BE2C (cell line): Measurements from ENCODE around the gene THSD7B.

ENCODE experiments used
- DNase-seq: peaks from one replicate; pipeline ENCODE4 v3.0.0-alpha.2; 2020
- H3K27me3 ChIP-seq: fragments of 250-450 bp; sonication (Bioruptor Pico); 2 replicates; pipeline ENCODE4 v1.5.1; 2020; ENCODE audit warnings: mild to moderate bottlenecking
- H3K36me3 ChIP-seq: fragments of 250-450 bp; sonication (Bioruptor Pico); 2 replicates; pipeline ENCODE4 v1.5.1; 2020; ENCODE audit warnings: mild to moderate bottlenecking
- H3K4me1 ChIP-seq: fragments of 250-450 bp; sonication (Bioruptor Pico); 2 replicates; pipeline ENCODE4 v1.5.1; 2020
- H3K4me3 ChIP-seq: 2 replicates; pipeline ENCODE4 v1.5.1; 2011; ENCODE audit warnings: low read depth, low read length
- H3K9me3 ChIP-seq: fragments of 250-450 bp; sonication (Bioruptor Pico); 2 replicates; pipeline ENCODE4 v1.5.1; 2020
- TF ChIP-seq, protein P1 (sequence below): IDR thresholded peaks from 2 replicates; pipeline ENCODE4 v1.5.1; 2012; ENCODE audit warnings: mild to moderate bottlenecking, low read depth, low read length

THSD7B gene

DNA sequence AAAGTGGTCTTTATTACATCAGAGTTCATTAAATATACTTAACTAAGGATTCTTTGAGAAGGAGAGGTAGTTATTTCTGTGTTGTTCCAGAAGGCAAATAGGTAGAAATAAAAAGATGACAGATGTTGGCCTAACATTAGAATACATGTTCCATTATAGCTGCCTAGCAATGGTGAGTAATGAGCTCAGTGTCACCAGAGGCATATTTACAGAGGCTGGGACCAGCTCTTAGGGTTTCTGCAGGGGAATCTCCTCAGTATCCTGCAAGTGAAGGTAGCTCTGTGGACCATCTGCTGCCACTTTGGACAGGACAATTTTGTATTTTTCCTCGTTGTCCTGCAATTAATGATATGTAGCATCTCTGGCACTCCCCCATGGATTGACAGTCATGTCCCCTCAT, 416.0 kb downstream of the THSD7B start:
- H3K27me3 ChIP-seq: no peaks in the 10 kb centered on the region
- no peak for DNase-seq
- H3K36me3 ChIP-seq: no peaks in the 10 kb centered on the region
- no peak overlapping the region for H3K4me3 ChIP-seq
- no peaks in the 10 kb centered on the region for H3K4me1 ChIP-seq
- no peaks in the 10 kb centered on the region for H3K9me3 ChIP-seq
- TF ChIP-seq, protein P1, sequence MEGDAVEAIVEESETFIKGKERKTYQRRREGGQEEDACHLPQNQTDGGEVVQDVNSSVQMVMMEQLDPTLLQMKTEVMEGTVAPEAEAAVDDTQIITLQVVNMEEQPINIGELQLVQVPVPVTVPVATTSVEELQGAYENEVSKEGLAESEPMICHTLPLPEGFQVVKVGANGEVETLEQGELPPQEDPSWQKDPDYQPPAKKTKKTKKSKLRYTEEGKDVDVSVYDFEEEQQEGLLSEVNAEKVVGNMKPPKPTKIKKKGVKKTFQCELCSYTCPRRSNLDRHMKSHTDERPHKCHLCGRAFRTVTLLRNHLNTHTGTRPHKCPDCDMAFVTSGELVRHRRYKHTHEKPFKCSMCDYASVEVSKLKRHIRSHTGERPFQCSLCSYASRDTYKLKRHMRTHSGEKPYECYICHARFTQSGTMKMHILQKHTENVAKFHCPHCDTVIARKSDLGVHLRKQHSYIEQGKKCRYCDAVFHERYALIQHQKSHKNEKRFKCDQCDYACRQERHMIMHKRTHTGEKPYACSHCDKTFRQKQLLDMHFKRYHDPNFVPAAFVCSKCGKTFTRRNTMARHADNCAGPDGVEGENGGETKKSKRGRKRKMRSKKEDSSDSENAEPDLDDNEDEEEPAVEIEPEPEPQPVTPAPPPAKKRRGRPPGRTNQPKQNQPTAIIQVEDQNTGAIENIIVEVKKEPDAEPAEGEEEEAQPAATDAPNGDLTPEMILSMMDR: no peak

DNA sequence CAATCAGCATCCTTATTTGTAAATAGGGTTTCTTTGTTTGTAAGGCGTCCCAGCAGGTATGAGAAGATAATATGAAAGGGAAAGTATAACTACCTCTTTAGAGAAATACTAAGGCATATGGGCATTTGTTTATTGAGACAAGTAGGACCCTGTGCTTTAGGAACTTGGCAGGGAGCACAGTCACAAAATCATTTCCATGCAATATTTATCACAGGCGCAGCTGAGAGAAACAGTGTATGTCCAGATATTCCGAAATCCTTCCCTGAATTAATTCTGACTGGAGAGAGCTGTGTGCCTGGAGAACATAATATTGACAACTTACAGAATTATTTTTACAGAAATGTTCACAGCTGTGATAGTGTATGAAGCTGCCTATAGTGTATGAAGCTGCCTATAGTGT, 416.7 kb downstream of the THSD7B start:
- no peak for DNase-seq
- no peak overlapping the region for H3K4me3 ChIP-seq
- H3K36me3 ChIP-seq: no peaks in the 10 kb centered on the region
- TF ChIP-seq, protein P1: no peak
- no peaks in the 10 kb centered on the region for H3K27me3 ChIP-seq
- no peaks in the 10 kb centered on the region for H3K4me1 ChIP-seq
- no peaks in the 10 kb centered on the region for H3K9me3 ChIP-seq

DNA sequence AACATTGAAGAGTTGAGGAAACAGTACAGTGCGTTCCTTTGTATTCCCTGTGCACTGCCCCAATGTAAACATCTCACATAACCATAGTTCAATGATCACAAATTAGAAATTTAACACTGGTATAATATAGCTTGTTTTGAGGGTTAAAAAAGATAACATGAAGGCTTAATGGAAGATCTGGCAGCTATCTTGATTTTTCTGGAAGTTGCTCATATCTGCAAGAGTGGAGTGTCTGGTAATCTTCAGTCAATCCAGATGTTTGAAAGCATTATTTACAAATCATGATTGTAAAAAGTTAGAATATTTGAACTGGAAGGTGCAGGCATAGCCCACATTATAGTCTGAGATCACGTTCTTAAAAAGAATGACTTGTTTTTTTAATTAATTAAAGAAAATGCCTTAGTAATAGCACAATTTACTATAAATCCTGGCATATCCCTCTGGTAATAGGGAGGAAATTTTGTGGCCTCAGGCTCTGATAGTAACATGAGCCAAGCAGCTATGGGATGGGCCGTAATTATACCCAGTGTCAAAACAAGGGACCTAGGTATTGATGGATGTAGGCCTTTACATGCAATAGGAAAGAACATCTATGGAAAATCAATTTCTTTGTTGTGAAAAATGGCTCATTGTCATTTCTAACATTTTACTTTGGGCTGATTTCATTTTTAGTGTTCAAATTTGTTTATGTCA, 418.0 kb downstream of the THSD7B start:
- no peaks in the 10 kb centered on the region for H3K27me3 ChIP-seq
- no peaks in the 10 kb centered on the region for H3K36me3 ChIP-seq
- no peaks in the 10 kb centered on the region for H3K9me3 ChIP-seq
- TF ChIP-seq, protein P1: no peak
- no peaks in the 10 kb centered on the region for H3K4me1 ChIP-seq
- no peak for DNase-seq
- H3K4me3 ChIP-seq: no peak overlapping the region

DNA sequence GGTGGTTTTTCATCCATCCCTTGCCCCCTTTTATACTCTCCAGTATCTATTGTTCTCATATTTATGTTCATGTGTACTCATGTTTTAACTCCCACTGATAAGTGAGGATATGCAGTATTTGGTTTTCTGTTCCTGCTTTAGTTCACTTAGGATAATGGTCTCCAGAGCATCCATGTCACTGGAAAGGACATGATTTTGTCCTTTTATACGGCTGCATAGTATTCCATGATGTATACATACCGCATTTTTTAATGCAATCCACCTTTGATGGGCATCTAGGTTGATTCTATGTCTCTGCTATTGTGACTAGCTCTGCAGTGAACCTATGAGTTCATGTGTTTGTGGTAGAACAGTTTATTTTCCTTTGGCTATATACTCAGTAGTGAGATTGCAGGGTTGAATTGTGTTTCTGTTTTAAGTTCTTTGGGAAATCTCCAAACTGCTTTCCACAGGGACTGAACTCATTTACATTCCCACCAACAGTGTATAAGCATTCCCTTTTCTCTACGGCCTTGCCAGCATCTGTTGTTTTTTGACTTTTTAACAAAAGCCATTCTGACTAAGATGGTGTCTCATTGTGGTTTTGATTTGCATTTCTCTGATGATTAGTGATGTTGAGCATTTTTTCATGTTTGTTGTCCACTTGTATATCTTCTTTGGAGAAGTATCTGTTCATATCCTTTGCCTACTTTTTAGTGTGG, 420.2 kb downstream of the THSD7B start:
- no peak for DNase-seq
- H3K4me3 ChIP-seq: no peak overlapping the region
- no peaks in the 10 kb centered on the region for H3K4me1 ChIP-seq
- no peaks in the 10 kb centered on the region for H3K27me3 ChIP-seq
- H3K36me3 ChIP-seq: no peaks in the 10 kb centered on the region
- no peaks in the 10 kb centered on the region for H3K9me3 ChIP-seq
- TF ChIP-seq, protein P1: no peak

DNA sequence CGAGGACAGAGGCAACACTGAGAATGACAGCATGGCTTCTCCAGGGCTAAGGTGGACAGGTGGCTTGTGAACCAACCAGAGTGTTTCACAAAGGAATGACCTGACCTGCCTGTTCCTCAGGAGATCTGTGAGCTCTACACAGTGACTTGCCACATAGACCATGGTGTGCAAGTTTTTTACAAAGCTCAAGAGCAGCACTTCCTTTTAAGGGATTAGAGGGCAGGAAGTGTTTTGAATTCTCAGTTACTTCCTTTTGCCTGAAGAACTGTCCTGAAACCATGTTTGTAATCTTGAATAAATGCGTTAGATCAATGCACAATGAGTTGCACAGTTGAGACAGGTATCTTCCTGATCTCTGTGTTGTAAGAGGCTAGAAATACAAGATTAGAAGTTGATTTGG, 421.9 kb downstream of the THSD7B start:
- Histone ChIP-seq H3K27me3 (no peaks in the 10 kb centered on the region), H3K4me1 (no peaks in the 10 kb centered on the region), H3K4me3 (no peak overlapping the region), H3K36me3 (no peaks in the 10 kb centered on the region), H3K9me3 (no peaks in the 10 kb centered on the region)
- no peak for DNase-seq
- TF ChIP-seq, protein P1: no peak

DNA sequence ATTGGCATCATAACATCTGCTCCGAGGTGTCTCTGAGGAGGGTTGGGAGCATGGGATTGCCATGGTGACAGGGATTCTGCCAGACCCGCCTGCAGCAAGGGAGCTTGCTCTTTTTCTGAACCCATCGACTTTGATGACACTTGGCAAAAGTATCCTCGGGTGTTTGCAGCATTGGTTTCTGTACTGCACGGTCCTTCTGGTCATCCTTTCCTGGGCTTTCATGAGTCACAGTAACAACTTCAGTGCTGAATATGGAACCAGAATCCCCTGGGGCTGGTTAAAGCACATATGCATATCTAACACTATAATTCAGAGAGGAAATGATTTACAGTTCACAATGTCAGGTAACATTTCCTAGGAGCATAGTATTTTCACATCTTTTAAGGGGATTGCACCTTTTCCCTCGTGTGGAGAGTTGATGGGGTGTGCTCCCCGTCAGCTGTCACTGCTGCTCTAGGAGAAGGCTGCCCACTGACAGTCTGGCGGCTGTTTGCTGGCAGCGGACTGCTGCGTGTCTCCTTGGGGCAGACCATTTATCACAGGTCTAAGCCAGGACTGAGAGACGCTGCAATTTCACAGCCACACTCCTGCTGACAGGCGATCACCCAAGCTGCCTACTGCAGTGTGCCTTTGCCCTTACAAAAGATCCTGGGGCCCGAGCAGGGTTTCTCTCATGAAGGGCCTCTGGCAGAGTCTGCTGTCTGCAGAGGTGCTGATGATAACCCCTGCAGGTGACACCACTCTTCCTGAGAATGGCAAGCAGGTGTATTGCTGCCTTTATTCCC, 425.3 kb downstream of the THSD7B start:
- Histone ChIP-seq H3K4me1 (no peaks in the 10 kb centered on the region), H3K27me3 (no peaks in the 10 kb centered on the region), H3K4me3 (no peak overlapping the region), H3K36me3 (no peaks in the 10 kb centered on the region), H3K9me3 (no peaks in the 10 kb centered on the region)
- TF ChIP-seq, protein P1: no peak
- DNase-seq: no peak
